Erythroblast (primary cell): ENCODE measurements around the gene IFITM2.
"Not testable (repeated sequence)": the region's sequence is repeated elsewhere in the genome, so short reads cannot be mapped to it uniquely, and the experiment has no call there.

Source experiments
- DNase-seq, 2 experiments: peaks; one replicate each; lab custom pipeline; 2025; lab: John Stamatoyannopoulos, UW
- GATA1 ChIP-seq: IDR thresholded peaks from 2 replicates; pipeline ENCODE4 v1.6.1; 2011; ENCODE audit warnings: low read depth, mild to moderate bottlenecking, control low read depth, low read length, moderate library complexity
- POLR2A ChIP-seq: IDR thresholded peaks from 2 replicates; pipeline ENCODE4 v1.6.1; 2011; ENCODE audit warnings: mild to moderate bottlenecking, low read length

IFITM2 gene

DNA sequence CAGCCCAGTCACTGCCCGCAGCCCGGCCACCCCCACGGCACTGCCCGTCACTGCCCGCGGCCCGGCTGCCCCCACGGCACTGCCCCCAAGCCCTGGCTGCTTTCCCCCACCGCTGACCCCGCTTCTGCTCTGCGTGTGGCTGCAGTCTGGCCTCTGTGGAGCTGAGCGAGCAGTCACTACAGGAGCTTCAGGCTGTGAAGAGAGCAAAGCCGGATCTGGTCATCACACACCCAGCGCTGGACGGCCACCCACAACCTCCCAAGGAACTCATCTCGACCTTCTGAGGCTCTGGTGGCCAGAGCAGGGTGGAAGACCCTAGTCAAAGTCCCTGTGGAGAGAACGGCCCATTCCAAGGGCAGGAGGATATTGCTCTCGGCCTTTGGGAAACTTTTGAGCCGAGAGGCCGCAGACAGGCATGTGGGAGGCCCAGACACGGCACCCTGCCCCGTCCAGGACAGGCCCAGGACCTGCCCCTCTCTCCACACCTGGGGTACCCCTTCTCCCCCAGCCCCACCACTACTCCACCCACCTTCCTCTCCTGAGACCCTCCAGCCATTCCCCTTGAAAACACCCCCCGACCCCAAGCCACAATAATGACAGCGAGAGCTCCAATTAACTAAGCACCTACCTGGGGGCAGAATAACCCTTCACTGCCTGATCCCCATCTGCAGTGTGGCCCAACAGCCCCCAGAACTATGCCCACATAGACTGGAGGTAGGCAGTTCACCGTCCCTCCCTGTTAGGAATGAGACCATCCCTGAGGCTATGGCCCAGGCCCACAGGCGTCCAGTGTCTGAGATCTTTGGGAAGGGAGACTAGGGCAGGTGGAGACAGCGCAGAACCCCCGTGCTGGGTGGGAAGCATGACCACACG lies 22.4 kb upstream of the IFITM2 start:
- DNase-seq = no peak

DNA sequence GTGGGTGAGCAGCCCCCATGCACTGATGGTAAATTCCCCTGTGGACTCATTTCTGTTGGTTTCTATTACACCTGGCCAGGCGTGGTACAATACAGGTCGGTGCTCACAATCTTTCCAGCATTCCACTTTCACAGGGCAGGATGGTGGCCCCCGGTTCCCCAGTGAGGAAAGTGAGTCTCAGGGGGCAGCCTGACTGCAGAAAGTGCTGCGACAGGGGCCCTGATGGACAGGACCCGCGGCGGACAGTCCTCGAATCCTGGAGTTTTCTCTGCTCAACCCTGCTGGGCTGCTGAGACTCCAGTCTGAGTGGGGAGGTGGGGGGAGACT lies 21.8 kb upstream of the IFITM2 start:
- no peak for DNase-seq
- no peak for TF ChIP-seq POLR2A
- TF ChIP-seq GATA1 = no peak

More for the DNA sequence above, 22.4 kb upstream of the IFITM2 start:
- TF ChIP-seq POLR2A (no peak), GATA1 (no peak)

- DNase-seq = not testable (repeated sequence)
These were observed 20.4 kb upstream of the IFITM2 start for GRCh38 chr11:286977-287820.

GRCh38 chr11:287821-288477 lies 19.7 kb upstream of the IFITM2 start:
- TF ChIP-seq GATA1 (no peak), POLR2A (no peak)
- no peak for DNase-seq

DNA sequence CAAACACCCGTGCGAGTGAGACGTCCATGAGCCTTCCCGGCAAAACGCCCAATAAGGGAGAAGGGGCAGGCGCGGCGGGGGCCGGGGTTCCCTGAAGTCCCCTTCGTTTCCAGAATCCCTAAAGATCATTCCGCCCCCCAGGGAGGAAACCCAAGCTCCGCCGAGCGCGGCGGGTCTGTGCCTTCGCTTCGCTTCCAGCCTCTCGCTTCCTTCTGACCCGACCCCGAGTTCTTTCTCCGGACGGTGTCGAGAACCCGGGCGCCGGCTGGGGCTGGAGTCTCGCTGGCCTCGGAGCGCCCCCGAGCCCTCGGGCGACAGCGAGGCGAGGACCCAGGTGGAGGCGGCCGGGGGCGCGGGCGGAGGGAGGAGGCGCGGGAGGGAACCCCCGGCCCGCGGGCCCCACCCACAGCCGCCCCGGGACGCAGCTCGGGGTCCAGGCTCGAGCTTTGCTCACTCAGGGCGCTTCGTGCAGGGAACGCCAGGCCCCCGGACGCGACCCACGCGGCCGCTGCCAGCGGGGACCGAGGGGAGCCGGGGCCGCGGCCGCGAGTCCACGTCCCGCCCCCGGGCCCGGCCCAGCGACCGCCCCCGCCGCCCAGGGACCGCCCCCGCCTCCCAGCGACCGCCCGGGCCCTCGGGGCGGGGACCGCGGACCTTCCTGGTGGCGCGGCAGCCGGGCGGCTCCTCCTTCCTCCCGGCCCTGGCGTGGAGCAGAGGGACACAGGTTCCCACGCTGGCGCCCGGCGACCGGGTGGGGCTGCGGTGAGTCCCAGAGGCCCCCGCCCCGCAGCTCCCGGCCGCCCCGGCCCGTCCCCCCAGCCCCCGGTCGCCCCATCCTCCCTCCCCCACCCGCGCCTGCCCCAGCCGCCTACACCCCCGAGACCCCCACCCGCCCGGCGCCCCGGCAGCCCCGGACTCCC lies 18.9 kb upstream of the IFITM2 start, which contains the start of gene PGGHG:
PGGHG (plus strand) TSS at position 649 of the 920 bp plus-strand sequence. CDS start 691 bp downstream, outside the sequence.
- DNase-seq = peak; percentile 43 to 65
- TF ChIP-seq GATA1 (no peak), POLR2A (no peak)

GRCh38 chr11:289398-289711 lies 18.3 kb upstream of the IFITM2 start:
- DNase-seq = no peak

GRCh38 chr11:289712-290620 lies 17.6 kb upstream of the IFITM2 start:
- TF ChIP-seq POLR2A = no peak
- TF ChIP-seq GATA1 = no peak
- no peak for DNase-seq

More at GRCh38 chr11:289398-289711, 18.3 kb upstream of the IFITM2 start:
- TF ChIP-seq POLR2A (no peak), GATA1 (no peak)

GRCh38 chr11:290621-291231 lies 16.9 kb upstream of the IFITM2 start:
- DNase-seq = no peak
- TF ChIP-seq GATA1 (no peak), POLR2A (no peak)

DNA sequence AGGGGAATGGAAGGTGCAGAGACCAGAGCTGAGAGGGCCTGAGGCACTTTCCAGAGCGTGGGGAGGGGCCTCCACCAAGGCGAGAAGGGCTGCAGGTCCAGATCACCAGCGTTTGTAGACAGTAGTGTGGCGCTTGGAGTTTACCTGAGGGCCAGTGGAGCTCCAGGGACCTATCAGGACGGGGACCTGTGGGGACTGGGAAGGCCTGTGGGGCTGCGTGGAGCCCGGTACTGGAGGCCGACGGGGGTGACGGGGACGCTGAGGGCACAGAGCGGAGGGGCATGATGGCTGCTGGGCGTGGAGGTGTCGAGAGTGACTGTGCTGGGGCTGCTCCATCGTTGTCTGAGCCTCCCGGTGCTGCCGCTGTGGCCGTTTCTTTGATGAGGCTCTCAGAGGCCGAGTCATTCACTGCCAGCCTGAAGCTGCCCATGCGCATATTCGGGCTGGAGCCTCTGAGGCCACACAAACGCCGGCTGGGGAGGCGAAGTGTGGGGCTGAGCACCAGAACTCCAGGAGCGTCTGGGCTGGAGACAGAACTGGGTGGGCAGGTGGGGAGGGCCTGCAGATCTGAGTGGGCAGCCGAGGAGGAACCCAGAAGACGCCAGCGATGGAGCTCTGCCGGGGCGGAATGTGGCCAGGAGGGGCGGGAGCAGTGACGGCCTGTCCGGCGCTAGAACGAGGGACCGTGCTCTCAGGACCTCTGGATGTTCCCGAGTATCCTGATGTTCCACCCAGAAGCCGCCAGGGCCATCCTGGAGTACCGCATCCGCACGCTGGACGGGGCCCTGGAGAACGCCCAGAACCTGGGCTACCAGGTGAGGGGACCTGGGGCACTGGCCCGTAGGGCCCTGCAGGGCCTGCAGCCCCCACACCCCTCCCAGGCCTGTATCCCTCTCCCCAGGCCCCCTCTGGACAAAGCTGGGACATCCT lies 16.1 kb upstream of the IFITM2 start:
- TF ChIP-seq GATA1 (no peak), POLR2A (no peak)
- no peak for DNase-seq

GRCh38 chr11:292211-293121 lies 15.2 kb upstream of the IFITM2 start:
- no peak for DNase-seq
- TF ChIP-seq POLR2A = no peak
- TF ChIP-seq GATA1 = no peak
